ENCODE results near the gene AASDH.
A peak's percentile ranks its signal among the peaks of the same experiment; 100 is the strongest.

AASDH gene

DNA sequence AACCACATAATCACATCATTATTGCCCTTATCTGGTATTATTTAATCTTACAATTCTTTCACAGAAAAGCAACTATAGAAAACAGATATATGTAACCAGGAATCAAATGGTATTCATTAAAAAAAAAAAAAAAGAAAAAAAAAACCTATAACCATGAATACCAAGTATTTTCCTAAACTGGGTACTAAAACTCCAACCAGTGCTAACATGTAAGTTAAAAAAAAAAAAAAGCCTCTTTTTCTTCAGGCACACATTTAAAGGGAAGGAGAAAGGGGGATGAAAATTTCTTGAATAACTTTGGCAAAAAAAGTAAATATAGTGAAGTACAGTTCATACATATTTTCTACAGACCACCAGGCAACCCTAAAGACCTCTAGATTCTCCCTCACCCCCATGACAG lies 46.0 kb upstream of the AASDH start:
- peak overlapping the region; percentile 94 for H3K4me2 ChIP-seq (ENCODE audit: low read depth, low read length, poor library complexity, severe bottlenecking)
- no peaks in the 10 kb centered on the region for H3K9me3 ChIP-seq (ENCODE audit: insufficient read depth, low read depth, low read length)
- peaks cover 58% of the 10 kb centered on the region for H4K20me1 ChIP-seq (ENCODE audit: insufficient read depth, low read length, poor library complexity, severe bottlenecking)
- no peaks in the 10 kb centered on the region for H3K36me3 ChIP-seq (ENCODE audit: insufficient read depth, low read length)
- peak overlapping the region; percentile 95 for H3K9ac ChIP-seq (ENCODE audit: low read depth, low read length, poor library complexity, severe bottlenecking)
- H3K9me2 ChIP-seq (replicated peaks; ENCODE audit: low read depth, low read length) = no peaks in the 10 kb centered on the region
- no peak overlapping the region for H2AFZ ChIP-seq (ENCODE audit: low read length)
- H3K4me3 ChIP-seq (ENCODE audit: low read length, poor library complexity, severe bottlenecking) = peak overlapping the region; percentile 91
- no peaks in the 10 kb centered on the region for H3F3A ChIP-seq (ENCODE audit: low read depth)
- TF ChIP-seq, protein P1, sequence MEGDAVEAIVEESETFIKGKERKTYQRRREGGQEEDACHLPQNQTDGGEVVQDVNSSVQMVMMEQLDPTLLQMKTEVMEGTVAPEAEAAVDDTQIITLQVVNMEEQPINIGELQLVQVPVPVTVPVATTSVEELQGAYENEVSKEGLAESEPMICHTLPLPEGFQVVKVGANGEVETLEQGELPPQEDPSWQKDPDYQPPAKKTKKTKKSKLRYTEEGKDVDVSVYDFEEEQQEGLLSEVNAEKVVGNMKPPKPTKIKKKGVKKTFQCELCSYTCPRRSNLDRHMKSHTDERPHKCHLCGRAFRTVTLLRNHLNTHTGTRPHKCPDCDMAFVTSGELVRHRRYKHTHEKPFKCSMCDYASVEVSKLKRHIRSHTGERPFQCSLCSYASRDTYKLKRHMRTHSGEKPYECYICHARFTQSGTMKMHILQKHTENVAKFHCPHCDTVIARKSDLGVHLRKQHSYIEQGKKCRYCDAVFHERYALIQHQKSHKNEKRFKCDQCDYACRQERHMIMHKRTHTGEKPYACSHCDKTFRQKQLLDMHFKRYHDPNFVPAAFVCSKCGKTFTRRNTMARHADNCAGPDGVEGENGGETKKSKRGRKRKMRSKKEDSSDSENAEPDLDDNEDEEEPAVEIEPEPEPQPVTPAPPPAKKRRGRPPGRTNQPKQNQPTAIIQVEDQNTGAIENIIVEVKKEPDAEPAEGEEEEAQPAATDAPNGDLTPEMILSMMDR (conservative IDR thresholded peaks at IDR 0.05; ENCODE audit: low read length) = no peak
- TF ChIP-seq EZH2phosphoT487 (IDR thresholded peaks at IDR 0.05; ENCODE audit: borderline replicate concordance) = no peak
- peaks cover 4% of the 10 kb centered on the region for H3K27me3 ChIP-seq (ENCODE audit: insufficient read depth, low read length, poor library complexity, severe bottlenecking)
- H3K79me2 ChIP-seq (ENCODE audit: insufficient read depth, low read length) = peaks cover 91% of the 10 kb centered on the region
- peaks cover 51% of the 10 kb centered on the region for H3K4me1 ChIP-seq (ENCODE audit: insufficient read depth, low read length, poor library complexity, severe bottlenecking)

DNA sequence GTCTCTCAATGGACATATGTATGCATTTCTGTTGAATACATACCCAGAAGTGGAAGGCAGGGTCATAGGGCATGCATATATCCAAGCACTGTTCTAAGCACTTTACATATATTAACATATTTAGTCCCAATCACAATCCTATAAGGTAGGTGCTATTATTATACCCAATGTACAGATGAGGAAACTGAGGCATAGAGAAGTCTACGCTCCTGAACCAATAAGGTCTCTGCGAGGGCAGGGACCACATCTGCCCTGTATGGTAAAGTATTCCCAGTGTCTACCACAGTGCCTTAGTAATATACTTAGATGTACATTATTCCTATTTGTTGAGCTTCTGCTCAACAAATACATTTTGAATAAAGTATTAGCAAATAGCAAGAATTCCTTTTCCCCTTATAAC lies 42.9 kb upstream of the AASDH start:
- no peaks in the 10 kb centered on the region for H3K36me3 ChIP-seq (ENCODE audit: insufficient read depth, low read length)
- peak overlapping the region; percentile 66 for H3K4me2 ChIP-seq (ENCODE audit: low read depth, low read length, poor library complexity, severe bottlenecking)
- no peaks in the 10 kb centered on the region for H3K9me2 ChIP-seq (replicated peaks; ENCODE audit: low read depth, low read length)
- TF ChIP-seq, protein P1 (conservative IDR thresholded peaks at IDR 0.05; ENCODE audit: low read length) = no peak
- no peak for TF ChIP-seq EZH2phosphoT487 (IDR thresholded peaks at IDR 0.05; ENCODE audit: borderline replicate concordance)
- H3K4me3 ChIP-seq (ENCODE audit: low read length, poor library complexity, severe bottlenecking) = peak overlapping the region; percentile 91
- peaks cover 57% of the 10 kb centered on the region for H4K20me1 ChIP-seq (ENCODE audit: insufficient read depth, low read length, poor library complexity, severe bottlenecking)
- H3K79me2 ChIP-seq (ENCODE audit: insufficient read depth, low read length) = peaks cover 99% of the 10 kb centered on the region
- H3K9me3 ChIP-seq (ENCODE audit: insufficient read depth, low read depth, low read length) = no peaks in the 10 kb centered on the region
- no peaks in the 10 kb centered on the region for H3K27me3 ChIP-seq (ENCODE audit: insufficient read depth, low read length, poor library complexity, severe bottlenecking)
- H3F3A ChIP-seq (ENCODE audit: low read depth) = no peaks in the 10 kb centered on the region
- H2AFZ ChIP-seq (ENCODE audit: low read length) = no peak overlapping the region
- no peak overlapping the region for H3K9ac ChIP-seq (ENCODE audit: low read depth, low read length, poor library complexity, severe bottlenecking)
- peaks cover 49% of the 10 kb centered on the region for H3K4me1 ChIP-seq (ENCODE audit: insufficient read depth, low read length, poor library complexity, severe bottlenecking)

GRCh38 chr4:56427179-56427578 lies 39.9 kb upstream of the AASDH start:
- Histone ChIP-seq H3K4me3 (ENCODE audit: low read length, poor library complexity, severe bottlenecking) (no peak overlapping the region), H3K79me2 (ENCODE audit: insufficient read depth, low read length) (peaks cover 98% of the 10 kb centered on the region), H3K9me3 (ENCODE audit: insufficient read depth, low read depth, low read length) (no peaks in the 10 kb centered on the region), H2AFZ (ENCODE audit: low read length) (no peak overlapping the region), H3F3A (ENCODE audit: low read depth) (no peaks in the 10 kb centered on the region), H4K20me1 (ENCODE audit: insufficient read depth, low read length, poor library complexity, severe bottlenecking) (peaks cover 56% of the 10 kb centered on the region), H3K4me1 (ENCODE audit: insufficient read depth, low read length, poor library complexity, severe bottlenecking) (peaks cover 36% of the 10 kb centered on the region), H3K9me2 (replicated peaks; ENCODE audit: low read depth, low read length) (no peaks in the 10 kb centered on the region), H3K9ac (ENCODE audit: low read depth, low read length, poor library complexity, severe bottlenecking) (no peak overlapping the region), H3K27me3 (ENCODE audit: insufficient read depth, low read length, poor library complexity, severe bottlenecking) (no peaks in the 10 kb centered on the region), H3K36me3 (ENCODE audit: insufficient read depth, low read length) (no peaks in the 10 kb centered on the region), H3K4me2 (ENCODE audit: low read depth, low read length, poor library complexity, severe bottlenecking) (no peak overlapping the region)
- TF ChIP-seq, protein P1 (conservative IDR thresholded peaks at IDR 0.05; ENCODE audit: low read length) = no peak
- no peak for TF ChIP-seq EZH2phosphoT487 (IDR thresholded peaks at IDR 0.05; ENCODE audit: borderline replicate concordance)

Measured in Loucy (cell line).